Glomerular visceral epithelial cell (primary cell): ENCODE data around the gene PGR.
"Not testable (repeated sequence)": the region's sequence is repeated elsewhere in the genome, so short reads cannot be mapped to it uniquely, and the experiment has no call there.

Experiments
- DNase-seq: peaks from one replicate; pipeline ENCODE4 v3.0.0-alpha.2; 2016; ENCODE audit errors: extremely low spot score

The PGR gene

GRCh38 chr11:101082813-101083212 lies 46.8 kb downstream of the PGR start:
- no peak for DNase-seq

GRCh38 chr11:101063706-101064105 lies 65.9 kb downstream of the PGR start:
- no peak for DNase-seq

- DNase-seq, result no peak
Observed at GRCh38 chr11:101061606-101062005, 68.0 kb downstream of the PGR start.

GRCh38 chr11:101059331-101059730 lies 70.3 kb downstream of the PGR start:
- no peak for DNase-seq

- DNase-seq, result no peak
Observed at GRCh38 chr11:101053492-101053891, 76.1 kb downstream of the PGR start.

GRCh38 chr11:101051677-101052076 lies 77.9 kb downstream of the PGR start:
- DNase-seq, result no peak

- no peak for DNase-seq
Observed at GRCh38 chr11:101049813-101050212, 79.8 kb downstream of the PGR start.

- no peak for DNase-seq
Observed at GRCh38 chr11:101049123-101049522, 80.5 kb downstream of the PGR start.

- DNase-seq, result no peak
Observed at GRCh38 chr11:101048479-101048878, 81.1 kb downstream of the PGR start.

- no peak for DNase-seq
Observed at GRCh38 chr11:101046947-101047346, 82.7 kb downstream of the PGR start.

GRCh38 chr11:101045415-101045814 lies 84.2 kb downstream of the PGR start:
- no peak for DNase-seq

GRCh38 chr11:101043940-101044339 lies 85.7 kb downstream of the PGR start:
- no peak for DNase-seq

GRCh38 chr11:101035872-101036271 lies 93.7 kb downstream of the PGR start:
- no peak for DNase-seq

- DNase-seq, result no peak
Observed at GRCh38 chr11:101034076-101034475, 95.5 kb downstream of the PGR start.

GRCh38 chr11:101032991-101033390 lies 96.6 kb downstream of the PGR start:
- no peak for DNase-seq

GRCh38 chr11:101031713-101032112 lies 97.9 kb downstream of the PGR start:
- no peak for DNase-seq

GRCh38 chr11:101030692-101031091 lies 98.9 kb downstream of the PGR start:
- DNase-seq, result no peak

GRCh38 chr11:101030015-101030414 lies 99.6 kb downstream of the PGR start:
- no peak for DNase-seq

GRCh38 chr11:101028644-101029043 lies 101.0 kb downstream of the PGR start:
- no peak for DNase-seq

GRCh38 chr11:101022256-101022655 lies 107.4 kb downstream of the PGR start:
- no peak for DNase-seq

GRCh38 chr11:101019870-101020269 lies 109.7 kb downstream of the PGR start:
- DNase-seq, result no peak

GRCh38 chr11:101014600-101015285 lies 114.9 kb downstream of the PGR start:
- no peak for DNase-seq

GRCh38 chr11:101013702-101014101 lies 115.9 kb downstream of the PGR start:
- DNase-seq, result not testable (repeated sequence)

- no peak for DNase-seq
Observed at GRCh38 chr11:101011881-101012280, 117.7 kb downstream of the PGR start.
